Measurements from ENCODE around the gene ADD3. TPM values are rescaled to one million over a fixed set of nuclear protein-coding genes. Genes with fewer than 3 reads are reported as not detected.

The ADD3 gene
- total and polyA plus RNA-seq, 2 donors (not counting 3 experiments of a cell fraction or from before 2014, with no cell fraction given): 14.9 to 55.2 TPM

GRCh38 chr10:110163841-110164240 lies 156.1 kb downstream of the ADD3 start:
- no peak for FAIRE-seq
- CTCF ChIA-PET: interaction anchor here (1.1 to 1.3 kb wide), 2 partner anchors 11 to 117 kb away, joined by 3 to 4 read pairs; no protein-coding TSS in a partner anchor
- no peaks in the 10 kb centered on the region for H3K4me1 ChIP-seq (ENCODE audit: control insufficient read depth, extremely low read depth, insufficient read depth, low read length)
- POLR2A ChIA-PET: no interaction called here
- TF ChIP-seq MYC (IDR thresholded peaks at IDR 0.05; ENCODE audit: low read depth, low read length) (no peak), GATA2 (IDR thresholded peaks at IDR 0.05; ENCODE audit: insufficient read depth, insufficient read length, low read depth, low read length) (no peak), JUN (IDR thresholded peaks at IDR 0.05; ENCODE audit: borderline replicate concordance, insufficient read depth, insufficient read length, low read depth) (no peak), EZH2 (IDR thresholded peaks at IDR 0.05; ENCODE audit: borderline replicate concordance, low read depth, low read length, severe bottlenecking) (no peak), POLR2AphosphoS5 (IDR thresholded peaks at IDR 0.05; ENCODE audit: insufficient read depth, low read depth, low read length) (no peak), POLR2A (IDR thresholded peaks at IDR 0.05; ENCODE audit: low read depth, low read length) (no peak), FOS (IDR thresholded peaks at IDR 0.05; ENCODE audit: borderline replicate concordance, insufficient read depth, low read length) (no peak), MAX (IDR thresholded peaks at IDR 0.05; ENCODE audit: insufficient read depth, insufficient read length) (no peak)
- TF ChIP-seq, protein P1, sequence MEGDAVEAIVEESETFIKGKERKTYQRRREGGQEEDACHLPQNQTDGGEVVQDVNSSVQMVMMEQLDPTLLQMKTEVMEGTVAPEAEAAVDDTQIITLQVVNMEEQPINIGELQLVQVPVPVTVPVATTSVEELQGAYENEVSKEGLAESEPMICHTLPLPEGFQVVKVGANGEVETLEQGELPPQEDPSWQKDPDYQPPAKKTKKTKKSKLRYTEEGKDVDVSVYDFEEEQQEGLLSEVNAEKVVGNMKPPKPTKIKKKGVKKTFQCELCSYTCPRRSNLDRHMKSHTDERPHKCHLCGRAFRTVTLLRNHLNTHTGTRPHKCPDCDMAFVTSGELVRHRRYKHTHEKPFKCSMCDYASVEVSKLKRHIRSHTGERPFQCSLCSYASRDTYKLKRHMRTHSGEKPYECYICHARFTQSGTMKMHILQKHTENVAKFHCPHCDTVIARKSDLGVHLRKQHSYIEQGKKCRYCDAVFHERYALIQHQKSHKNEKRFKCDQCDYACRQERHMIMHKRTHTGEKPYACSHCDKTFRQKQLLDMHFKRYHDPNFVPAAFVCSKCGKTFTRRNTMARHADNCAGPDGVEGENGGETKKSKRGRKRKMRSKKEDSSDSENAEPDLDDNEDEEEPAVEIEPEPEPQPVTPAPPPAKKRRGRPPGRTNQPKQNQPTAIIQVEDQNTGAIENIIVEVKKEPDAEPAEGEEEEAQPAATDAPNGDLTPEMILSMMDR (IDR thresholded peaks at IDR 0.05; ENCODE audit: extremely low read depth in 1 of 2, insufficient read depth in 1 of 2, low read depth in 1 of 2, low read length in 2 of 2): no peak
- H3K9me1 ChIP-seq (replicated peaks; ENCODE audit: control insufficient read depth, extremely low read depth, insufficient read depth, low read length): no peaks in the 10 kb centered on the region
- dilution Hi-C loops (cut with MboI; ENCODE audit: extremely low pct_ligation_motif_present, low sequenced_read_pairs): no loop called here
- H3K4me3 ChIP-seq (replicated peaks in 1 of 3; ENCODE audit: insufficient read depth in 1 of 3, low read depth in 1 of 3, low read length in 3 of 3): no peak overlapping the region
- no peak overlapping the region for H3K27ac ChIP-seq (ENCODE audit: insufficient read depth, low read depth, low read length)
- no peaks in the 10 kb centered on the region for H4K20me1 ChIP-seq (replicated peaks; ENCODE audit: control insufficient read depth, extremely low read depth, insufficient read depth, low read length)
- H3K27me3 ChIP-seq (ENCODE audit: control insufficient read depth in 2 of 2, insufficient read depth in 2 of 2, low read length in 2 of 2): peaks cover 15 to 17% of the 10 kb centered on the region in 2 experiments
- H3K9me3 ChIP-seq (replicated peaks; ENCODE audit: control insufficient read depth, insufficient read depth, low read length): no peaks in the 10 kb centered on the region
- H3K79me2 ChIP-seq (ENCODE audit: control insufficient read depth, insufficient read depth, low read length): no peaks in the 10 kb centered on the region
- BruUV-seq (replicated peaks): no TSS peak
- no peak overlapping the region for H2AFZ ChIP-seq (ENCODE audit: low read depth, low read length)
- no peaks in the 10 kb centered on the region for H3K36me3 ChIP-seq (ENCODE audit: control insufficient read depth in 2 of 2, extremely low read depth in 1 of 2, insufficient read depth in 2 of 2, low read length in 2 of 2)
- H3K4me2 ChIP-seq (ENCODE audit: insufficient read depth, low read length): no peak overlapping the region
- intact Hi-C loops (cut with micrococcal nuclease): no loop called here
- DNase-seq (ENCODE audit: low read depth, low spot score): no peak
- H3K9ac ChIP-seq (replicated peaks; ENCODE audit: extremely low read depth, insufficient read depth, low read length): no peak overlapping the region
